HS-5 (cell line): ENCODE results near the gene FRAT2.
"Not testable (repeated sequence)": the region's sequence is repeated elsewhere in the genome, so short reads cannot be mapped to it uniquely, and the experiment has no call there.

Experiments used
- DNase-seq: peaks from one replicate; pipeline ENCODE4 v3.0.0-alpha.2; 2012; ENCODE audit warnings: low read depth

The FRAT2 gene

GRCh38 chr10:97356318-97356914, 21.9 kb upstream of the FRAT2 start:
- DNase-seq: no peak

GRCh38 chr10:97355571-97355975, 21.0 kb upstream of the FRAT2 start:
- no peak for DNase-seq

- no peak for DNase-seq
These were observed 19.4 kb upstream of the FRAT2 start for GRCh38 chr10:97353945-97354344.

- DNase-seq: no peak
These were observed 15.4 kb upstream of the FRAT2 start for GRCh38 chr10:97349752-97350513.

GRCh38 chr10:97347317-97347716, 12.8 kb upstream of the FRAT2 start:
- no peak for DNase-seq

- not testable (repeated sequence) for DNase-seq
These were observed 9.1 kb upstream of the FRAT2 start for GRCh38 chr10:97343664-97344063.

- no peak for DNase-seq
These were observed 6.9 kb upstream of the FRAT2 start for GRCh38 chr10:97341416-97341815.

GRCh38 chr10:97338041-97338440, 3.5 kb upstream of the FRAT2 start:
- DNase-seq: no peak

GRCh38 chr10:97336942-97337831, 2.7 kb upstream of the FRAT2 start:
- no peak for DNase-seq

GRCh38 chr10:97336446-97336845, 1.9 kb upstream of the FRAT2 start:
- no peak for DNase-seq

GRCh38 chr10:97336006-97336405, 1.5 kb upstream of the FRAT2 start:
- DNase-seq: no peak

GRCh38 chr10:97335188-97335619, 675 bp upstream of the FRAT2 start:
- no peak for DNase-seq

- DNase-seq: peak; percentile 15
These were observed 744 bp downstream of the FRAT2 start for GRCh38 chr10:97333601-97334369.

GRCh38 chr10:97333351-97333600, 1.3 kb downstream of the FRAT2 start:
- peak; percentile 20 for DNase-seq

GRCh38 chr10:97332591-97333350, 1.8 kb downstream of the FRAT2 start:
- DNase-seq: peak; percentile 45

GRCh38 chr10:97331153-97331703, 3.3 kb downstream of the FRAT2 start:
- no peak for DNase-seq

- DNase-seq: no peak
These were observed 4.8 kb downstream of the FRAT2 start for GRCh38 chr10:97329766-97330165.

GRCh38 chr10:97328646-97329453, 5.7 kb downstream of the FRAT2 start:
- DNase-seq: no peak

- DNase-seq: no peak
These were observed 6.9 kb downstream of the FRAT2 start for GRCh38 chr10:97327348-97328294.
